ENCODE data around the gene CMTM6.
"Not testable (repeated sequence)": the region's sequence is repeated elsewhere in the genome, so short reads cannot be mapped to it uniquely, and the experiment has no call there.

CMTM6 gene

DNA sequence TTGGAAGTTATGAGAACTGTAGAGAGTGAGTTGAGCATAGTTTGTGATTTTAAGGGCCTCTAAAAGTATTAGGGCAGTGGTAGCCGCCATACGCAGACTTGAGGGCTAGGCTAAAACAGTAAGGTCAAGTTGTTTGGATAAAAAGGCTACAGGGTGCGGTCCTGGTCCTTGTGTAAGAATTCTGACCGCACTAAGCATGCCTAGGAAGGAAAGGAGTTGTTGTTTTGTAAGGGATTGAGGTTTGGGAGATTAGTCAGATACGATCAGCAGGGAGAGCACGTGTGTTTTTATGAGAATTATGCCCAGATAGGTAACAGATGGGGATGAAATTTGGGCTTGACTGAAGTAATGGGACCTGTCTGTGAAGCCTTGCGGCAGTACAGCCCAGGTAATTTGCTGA, 39.2 kb downstream of the CMTM6 start:
- DNase-seq = not testable (repeated sequence)

- DNase-seq = not testable (repeated sequence)
Observed at GRCh38 chr3:32462191-32462986, 40.3 kb downstream of the CMTM6 start.

DNA sequence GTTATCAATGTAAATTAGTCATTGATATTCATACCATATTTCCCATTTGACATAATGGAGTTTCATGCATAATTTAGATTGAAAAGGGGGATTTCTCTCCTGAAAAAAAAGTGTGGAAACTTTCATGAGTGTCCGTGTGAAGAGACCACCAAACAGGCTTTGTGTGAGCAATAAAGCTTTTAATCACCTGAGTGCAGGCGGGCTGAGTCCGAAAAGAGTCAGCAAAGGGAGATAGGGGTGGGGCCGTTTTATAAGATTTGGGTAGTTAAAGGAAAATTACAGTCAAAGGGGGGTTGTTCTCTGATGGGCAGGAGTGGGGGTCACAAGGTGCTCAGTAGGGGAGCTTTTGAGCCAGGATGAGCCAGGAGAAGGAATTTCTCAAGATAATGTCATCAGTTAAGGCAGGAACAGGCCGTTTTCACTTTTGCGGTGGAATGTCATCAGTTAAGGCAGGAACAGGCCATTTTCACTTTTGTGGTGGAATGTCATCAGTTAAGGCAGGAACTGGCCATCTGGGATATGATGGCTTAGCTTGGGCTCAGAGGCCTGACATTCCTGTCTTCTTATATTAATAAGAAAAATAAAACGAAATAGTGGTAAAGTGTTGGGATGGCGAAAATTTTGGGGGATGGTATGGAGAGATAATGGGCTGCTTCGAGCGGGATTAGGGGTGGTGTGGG, 41.7 kb downstream of the CMTM6 start:
- DNase-seq = not testable (repeated sequence)

DNA sequence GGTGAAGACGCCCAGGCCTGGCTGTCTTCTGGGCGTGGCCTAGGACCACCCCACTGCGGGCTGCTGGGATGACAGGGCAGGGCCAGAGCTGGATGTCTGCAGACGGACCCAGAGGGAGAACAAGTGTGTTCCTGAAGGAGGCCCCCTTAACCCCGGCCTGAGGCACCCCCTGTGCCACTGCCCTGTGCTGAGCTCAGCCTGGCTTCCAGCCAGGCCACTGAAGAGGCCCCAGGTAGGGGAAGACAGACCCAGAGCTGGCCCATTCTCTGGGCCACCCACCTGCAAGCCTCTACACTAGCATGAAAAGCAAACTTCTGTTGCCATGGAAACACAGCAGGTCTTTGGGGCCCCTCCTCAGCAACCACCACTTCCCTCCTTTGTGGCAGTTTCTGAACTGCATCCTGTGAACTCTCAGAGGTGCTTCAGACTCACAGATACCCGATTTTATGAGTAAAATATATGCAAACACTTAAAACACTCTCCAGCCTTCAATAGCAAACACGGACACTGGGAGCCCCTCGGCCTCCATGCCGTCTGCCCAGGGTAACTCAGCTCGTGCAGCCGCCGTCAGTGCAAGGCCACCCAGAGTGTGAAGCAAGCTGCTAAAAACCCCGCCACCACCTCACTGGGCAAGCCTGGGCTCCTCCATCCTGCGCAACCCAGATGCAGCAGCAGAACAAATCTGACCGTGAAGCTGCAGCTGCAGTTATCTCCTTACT, 42.5 kb downstream of the CMTM6 start:
- peak; percentile 76 for DNase-seq

- no peak for DNase-seq
Observed at GRCh38 chr3:32459450-32459849, 43.2 kb downstream of the CMTM6 start.

GRCh38 chr3:32457971-32458471, 44.6 kb downstream of the CMTM6 start:
- peak; percentile 78 for DNase-seq

DNA sequence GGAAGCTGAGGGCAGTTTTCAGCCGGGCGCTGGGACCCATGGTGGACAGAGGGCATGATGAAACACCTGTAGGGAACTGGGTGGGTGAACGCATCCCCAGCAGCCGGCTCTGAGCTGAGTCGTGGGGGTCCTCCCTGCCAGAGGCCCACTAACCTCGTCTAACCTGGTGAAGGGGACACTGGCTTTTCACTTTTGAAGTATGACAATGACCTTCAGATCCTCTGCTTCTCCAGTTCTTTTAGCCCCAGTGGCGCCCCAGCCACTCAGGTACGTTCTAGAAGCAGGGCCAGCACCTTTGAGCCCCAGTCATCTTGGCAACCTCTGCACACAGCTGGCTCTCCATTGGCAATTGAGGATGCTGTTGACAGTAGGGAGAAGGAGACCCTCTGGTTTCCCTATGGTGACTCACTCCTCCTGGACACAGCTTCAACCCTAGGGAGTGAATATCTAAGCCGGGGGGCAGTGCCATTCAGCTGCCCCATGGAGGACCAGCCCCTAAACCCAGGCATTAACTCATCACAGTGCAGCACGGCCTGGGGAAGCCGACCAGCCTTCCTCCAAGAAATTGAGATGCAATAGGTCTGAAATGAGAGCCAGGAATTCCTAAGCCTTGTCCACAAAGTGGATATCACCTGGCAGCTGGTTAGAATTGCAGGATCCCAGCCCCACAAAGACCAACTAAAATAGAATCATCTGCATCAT, 46.1 kb downstream of the CMTM6 start:
- DNase-seq = no peak

DNA sequence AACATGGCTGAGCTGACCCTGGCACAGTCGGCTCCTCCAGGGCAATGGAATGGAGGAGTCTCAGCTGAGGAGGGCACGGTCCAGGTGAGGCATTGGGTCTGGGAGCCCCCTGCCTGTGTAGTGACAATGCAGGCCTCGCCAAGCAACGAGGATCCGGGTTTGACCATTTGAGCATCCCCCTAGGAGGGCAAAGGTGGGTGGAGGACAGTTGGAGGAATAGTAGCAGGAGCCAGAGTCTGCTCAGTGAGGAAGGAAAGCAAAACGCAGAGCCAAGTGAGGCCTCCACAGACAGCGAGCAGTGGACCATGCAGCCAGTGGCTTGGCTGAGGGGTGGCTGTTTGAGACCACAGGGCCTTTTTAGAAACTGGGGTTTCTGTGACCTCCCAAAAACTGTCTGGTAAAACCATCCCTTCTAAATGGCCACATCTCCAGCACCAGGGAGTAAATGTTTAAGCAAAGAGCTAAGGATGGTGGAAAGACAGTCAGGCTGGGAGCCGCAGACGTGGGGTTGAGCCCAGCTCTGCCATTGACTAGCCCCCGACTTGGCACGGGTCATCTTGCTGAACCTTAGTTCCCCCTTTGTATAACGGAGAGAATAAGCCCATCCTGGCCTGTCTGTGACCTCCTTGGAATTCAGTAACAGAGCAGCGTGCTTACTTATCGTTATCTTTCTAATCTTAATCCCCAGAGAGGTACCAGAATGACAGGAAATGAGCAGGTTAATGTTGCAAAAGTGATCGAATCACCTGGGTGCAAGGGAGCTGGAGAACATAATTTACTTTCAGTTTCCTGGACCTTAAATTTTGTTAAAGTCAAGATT, 46.8 kb downstream of the CMTM6 start:
- no peak for DNase-seq

GRCh38 chr3:32454731-32455608, 47.7 kb downstream of the CMTM6 start:
- DNase-seq = no peak

DNA sequence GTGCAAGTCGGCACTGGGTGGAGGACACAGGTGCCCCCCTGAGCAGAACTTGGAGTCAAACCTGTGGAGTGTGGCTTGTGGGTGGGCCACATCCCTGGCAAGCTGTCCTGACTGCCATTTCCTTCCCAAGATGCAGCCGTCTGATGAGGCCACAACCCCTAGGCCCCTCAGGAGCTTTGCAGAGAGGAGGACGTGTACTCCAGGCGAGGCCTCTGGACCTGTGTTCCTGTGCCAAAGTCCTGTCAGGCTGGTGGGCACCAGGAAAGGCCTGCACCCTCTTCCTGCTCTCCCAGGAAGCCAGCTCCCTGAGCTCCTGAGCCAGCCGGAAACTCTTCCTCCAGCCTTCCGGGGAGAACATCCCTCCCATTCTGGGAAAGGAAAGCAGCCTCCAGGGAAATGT, 48.5 kb downstream of the CMTM6 start:
- DNase-seq = no peak

DNA sequence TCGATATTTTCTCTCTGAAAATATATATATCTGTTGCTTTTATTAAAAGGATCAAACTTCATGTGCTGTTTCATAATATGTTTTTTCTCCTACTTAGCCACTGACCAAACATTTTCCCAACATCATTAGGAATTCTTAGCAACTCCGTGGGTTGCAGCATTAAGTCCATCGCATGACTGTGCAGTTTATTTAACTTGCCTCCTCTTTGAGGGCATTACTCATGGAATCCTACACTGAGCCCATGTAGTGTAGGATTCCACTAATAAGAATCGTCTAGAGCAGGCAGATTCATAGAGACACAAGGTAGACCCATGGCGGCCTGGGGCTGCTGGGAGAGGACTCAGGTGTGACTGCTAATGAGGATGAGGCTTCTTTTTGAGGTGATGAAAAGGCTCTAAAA, 49.3 kb downstream of the CMTM6 start:
- no peak for DNase-seq

DNA sequence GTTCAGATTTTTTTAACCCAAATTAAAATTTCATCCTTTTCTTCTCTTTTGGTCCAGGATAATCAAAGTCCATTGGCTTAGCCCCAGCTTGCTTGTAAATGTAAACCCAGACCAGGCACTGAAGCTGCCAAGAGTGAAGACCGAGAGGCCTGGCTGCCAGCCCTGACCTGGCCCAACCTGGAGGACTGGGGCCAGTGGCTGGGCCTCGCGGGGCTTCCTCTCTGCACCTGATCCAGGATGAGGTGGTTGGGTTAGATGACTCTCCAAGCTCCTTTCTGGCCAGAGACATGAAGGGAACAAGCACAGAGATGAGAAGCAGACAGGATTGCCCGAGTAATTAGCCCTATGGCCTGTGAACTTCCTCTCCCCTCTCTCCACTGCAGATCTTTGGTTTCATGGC, 50.6 kb downstream of the CMTM6 start:
- no peak for DNase-seq

- no peak for DNase-seq
Observed at GRCh38 chr3:32450992-32451659, 51.5 kb downstream of the CMTM6 start.

DNA sequence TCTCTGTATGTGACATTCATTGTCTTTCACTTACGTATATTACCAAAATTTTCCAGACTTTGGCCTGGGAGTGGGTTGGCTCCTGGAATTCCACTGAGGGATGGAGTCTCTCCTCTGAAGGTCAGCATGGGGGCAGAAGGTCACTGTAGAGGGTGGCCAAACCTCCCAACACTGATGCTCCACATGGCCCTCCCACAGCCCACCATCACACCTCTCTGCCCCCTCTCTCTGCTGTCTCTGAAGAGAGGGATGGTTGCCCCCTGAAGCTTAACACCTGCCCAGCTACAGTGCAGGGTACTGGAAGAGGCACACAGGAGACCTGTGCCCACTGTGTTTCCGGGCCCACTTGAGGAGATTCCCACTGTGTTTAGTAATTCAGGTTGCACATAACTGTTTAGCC, 52.2 kb downstream of the CMTM6 start:
- DNase-seq = no peak

DNA sequence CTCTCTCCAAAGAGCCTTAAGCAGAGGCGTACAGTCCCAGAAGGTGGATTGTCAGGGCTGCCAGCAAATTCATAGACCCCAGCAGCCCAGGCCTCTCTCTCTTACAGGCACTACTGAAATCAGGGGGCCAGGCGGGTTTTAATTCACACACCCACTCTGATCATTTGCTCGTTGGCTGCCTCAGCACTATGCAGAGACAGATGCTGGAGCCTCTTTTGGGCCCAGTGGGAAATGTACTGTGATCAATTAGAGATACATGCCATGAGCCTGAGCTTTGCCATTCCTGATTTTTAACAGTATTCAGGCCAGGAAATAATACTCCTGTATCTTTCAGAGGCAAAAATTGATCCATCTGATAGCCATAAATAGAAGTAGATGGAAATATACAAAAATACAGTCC, 53.0 kb downstream of the CMTM6 start:
- no peak for DNase-seq

GRCh38 chr3:32448686-32449474, 53.8 kb downstream of the CMTM6 start:
- DNase-seq = no peak

GRCh38 chr3:32447865-32448400, 54.7 kb downstream of the CMTM6 start:
- no peak for DNase-seq

GRCh38 chr3:32443478-32443877, 59.2 kb downstream of the CMTM6 start:
- no peak for DNase-seq

DNA sequence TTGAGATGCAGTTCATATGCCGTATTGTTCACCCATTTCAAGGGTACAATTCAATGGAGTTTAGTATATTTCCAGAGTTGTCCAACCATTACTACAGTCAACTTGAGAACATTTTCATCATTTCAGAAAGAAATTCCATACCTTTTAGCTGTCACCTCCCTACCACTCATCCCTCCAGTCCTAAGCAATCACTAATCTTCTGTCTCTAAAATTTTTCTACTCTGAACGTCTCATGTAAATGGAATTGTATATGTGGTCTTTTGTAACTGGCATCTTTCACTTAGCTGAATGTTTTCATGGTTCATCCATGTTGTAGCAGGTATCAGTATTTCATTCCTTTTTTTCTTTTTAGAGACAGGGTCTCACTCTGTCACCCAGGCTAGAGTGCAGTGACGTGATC, 59.9 kb downstream of the CMTM6 start:
- DNase-seq = no peak
